ENCODE results near the gene DNAJC10. TPM values are rescaled to one million over a fixed set of nuclear protein-coding genes. Genes with fewer than 3 reads are reported as not detected.
A peak's percentile ranks its signal among the peaks of the same experiment; 100 is the strongest.

Gene DNAJC10
- total and polyA plus RNA-seq, 9 of the 15 experiments (the other 6 are each of a cell fraction or from before 2014, with no cell fraction given): 9.8 to 77.7 (median 57.3) TPM

GRCh38 chr2:182715892-182716649 lies at the start of gene DNAJC10 (continued):
- TF ChIP-seq ZEB2 (IDR thresholded peaks at IDR 0.05): 0 out of 2 replicates have a peak, but pooled peaks have one; percentile 14
- 0 out of 2 replicates have a peak, but pooled peaks have one; percentile 52 for TF ChIP-seq RNF2 (IDR thresholded peaks at IDR 0.05)
- peak; percentile 88 to 90 for TF ChIP-seq NRF1 (conservative IDR thresholded peaks at IDR 0.05 in 1 of 2, IDR thresholded peaks at IDR 0.05 in 1 of 2)
- TF ChIP-seq SP1 (CRISPR knock-in tag; IDR thresholded peaks at IDR 0.05): peak; percentile 48; the same call in 1 of the 2 replicates
- TF ChIP-seq ZBTB2 (IDR thresholded peaks at IDR 0.05): peak; percentile 77
- peak; percentile 74 for TF ChIP-seq PML (IDR thresholded peaks at IDR 0.05; ENCODE audit: low read length)
- TF ChIP-seq YY1 (IDR thresholded peaks at IDR 0.05; ENCODE audit: borderline replicate concordance in 1 of 3, control insufficient read depth in 1 of 3, extremely low read depth in 1 of 3, insufficient read depth in 3 of 3, insufficient read length in 1 of 3, insufficient replicate concordance in 2 of 3, low read depth in 1 of 3, low read length in 2 of 3): peak in 2 of 3 experiments; percentile 32 to 55
- 0 out of 2 replicates have a peak, but pooled peaks have one; percentile 87 for TF ChIP-seq RBM34 (IDR thresholded peaks at IDR 0.05; ENCODE audit: borderline replicate concordance, insufficient read depth, low read length)
- TF ChIP-seq RREB1 (CRISPR knock-in tag; IDR thresholded peaks at IDR 0.05): peak; percentile 17; the same call in 1 of the 2 replicates
- no peak for TF ChIP-seq GATA2 (CRISPR knock-in tag; IDR thresholded peaks at IDR 0.05)
